ENCODE data around the gene IFIH1. TPM values are rescaled to one million over a fixed set of nuclear protein-coding genes. Genes with fewer than 3 reads are reported as not detected.

The IFIH1 gene
- total and polyA plus RNA-seq, 2 experiments from 2014 or later: 1.2 to 2.5 TPM

DNA sequence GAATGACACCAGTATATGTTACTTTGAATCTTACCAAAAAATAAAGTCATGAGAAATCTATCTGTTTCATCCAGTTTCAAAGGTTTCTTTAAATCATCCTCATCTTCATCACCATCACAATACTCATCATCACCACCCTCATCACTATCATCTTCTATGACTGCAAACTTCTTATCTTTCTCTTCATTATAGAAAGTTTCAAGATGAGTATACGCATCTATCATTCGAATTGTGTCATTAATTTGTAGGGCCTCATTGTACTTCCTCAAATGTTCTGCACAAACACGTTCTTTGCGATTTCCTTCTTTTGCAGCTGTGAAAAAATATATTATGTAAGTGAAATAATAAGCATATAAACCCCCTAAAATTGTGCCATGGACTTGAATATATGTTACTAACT, 41.1 kb downstream of the IFIH1 start (continued):
- TF ChIP-seq EZH2 (IDR thresholded peaks at IDR 0.05; ENCODE audit: low read depth, unreplicated experiment): no peak
- no peak for TF ChIP-seq ZNF114 (CRISPR knock-in tag; IDR thresholded peaks at IDR 0.05)
- no peak for TF ChIP-seq POLR2AphosphoS5 (IDR thresholded peaks at IDR 0.05; ENCODE audit: low read depth)
- TF ChIP-seq, protein P1, sequence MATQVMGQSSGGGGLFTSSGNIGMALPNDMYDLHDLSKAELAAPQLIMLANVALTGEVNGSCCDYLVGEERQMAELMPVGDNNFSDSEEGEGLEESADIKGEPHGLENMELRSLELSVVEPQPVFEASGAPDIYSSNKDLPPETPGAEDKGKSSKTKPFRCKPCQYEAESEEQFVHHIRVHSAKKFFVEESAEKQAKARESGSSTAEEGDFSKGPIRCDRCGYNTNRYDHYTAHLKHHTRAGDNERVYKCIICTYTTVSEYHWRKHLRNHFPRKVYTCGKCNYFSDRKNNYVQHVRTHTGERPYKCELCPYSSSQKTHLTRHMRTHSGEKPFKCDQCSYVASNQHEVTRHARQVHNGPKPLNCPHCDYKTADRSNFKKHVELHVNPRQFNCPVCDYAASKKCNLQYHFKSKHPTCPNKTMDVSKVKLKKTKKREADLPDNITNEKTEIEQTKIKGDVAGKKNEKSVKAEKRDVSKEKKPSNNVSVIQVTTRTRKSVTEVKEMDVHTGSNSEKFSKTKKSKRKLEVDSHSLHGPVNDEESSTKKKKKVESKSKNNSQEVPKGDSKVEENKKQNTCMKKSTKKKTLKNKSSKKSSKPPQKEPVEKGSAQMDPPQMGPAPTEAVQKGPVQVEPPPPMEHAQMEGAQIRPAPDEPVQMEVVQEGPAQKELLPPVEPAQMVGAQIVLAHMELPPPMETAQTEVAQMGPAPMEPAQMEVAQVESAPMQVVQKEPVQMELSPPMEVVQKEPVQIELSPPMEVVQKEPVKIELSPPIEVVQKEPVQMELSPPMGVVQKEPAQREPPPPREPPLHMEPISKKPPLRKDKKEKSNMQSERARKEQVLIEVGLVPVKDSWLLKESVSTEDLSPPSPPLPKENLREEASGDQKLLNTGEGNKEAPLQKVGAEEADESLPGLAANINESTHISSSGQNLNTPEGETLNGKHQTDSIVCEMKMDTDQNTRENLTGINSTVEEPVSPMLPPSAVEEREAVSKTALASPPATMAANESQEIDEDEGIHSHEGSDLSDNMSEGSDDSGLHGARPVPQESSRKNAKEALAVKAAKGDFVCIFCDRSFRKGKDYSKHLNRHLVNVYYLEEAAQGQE (IDR thresholded peaks at IDR 0.05; ENCODE audit: unreplicated experiment): no peak
- TF ChIP-seq NANOG (IDR thresholded peaks at IDR 0.05; ENCODE audit: borderline replicate concordance): no peak
- TF ChIP-seq EZH2phosphoT487 (IDR thresholded peaks at IDR 0.05; ENCODE audit: unreplicated experiment): no peak
- no peak for TF ChIP-seq CREB1 (CRISPR knock-in tag; IDR thresholded peaks at IDR 0.05; ENCODE audit: low read depth)

DNA sequence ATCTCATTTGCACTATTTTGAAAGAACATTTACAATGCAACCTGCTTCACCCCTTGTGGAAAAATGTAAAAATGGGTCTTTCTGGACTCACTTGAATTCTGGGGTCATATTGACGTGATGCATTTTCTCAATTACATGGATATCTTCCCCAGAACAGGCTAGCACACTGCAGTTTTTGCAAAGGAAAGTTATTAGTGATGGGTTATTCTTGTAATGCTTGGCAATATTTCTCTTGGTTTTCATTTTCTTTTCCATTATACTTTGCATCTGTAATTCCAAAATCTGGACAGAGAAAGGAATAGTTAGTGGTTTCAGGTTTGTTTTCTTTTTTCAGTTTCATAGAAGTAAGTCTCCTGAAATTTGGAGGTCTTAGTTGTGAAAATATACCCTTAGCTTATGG, 50.5 kb downstream of the IFIH1 start:
- H3K27me3 Mint-ChIP-seq (ENCODE audit: insufficient read depth, low read depth, poor library complexity): no peaks in the 10 kb centered on the region
- no peaks in the 10 kb centered on the region for H3K4me1 Mint-ChIP-seq
- no peak overlapping the region for H3K4me3 Mint-ChIP-seq
- H3K9me2 ChIP-seq (ENCODE audit: insufficient read depth): peaks cover 5% of the 10 kb centered on the region; the same call in 1 of the 2 replicates
- H3K27ac ChIP-seq (ENCODE audit: low read depth): no peak overlapping the region
- TF ChIP-seq JUNB (IDR thresholded peaks at IDR 0.05; ENCODE audit: unreplicated experiment) (no peak), CREB1 (CRISPR knock-in tag; IDR thresholded peaks at IDR 0.05; ENCODE audit: low read depth) (no peak), POLR2AphosphoS5 (IDR thresholded peaks at IDR 0.05; ENCODE audit: low read depth) (no peak), EZH2 (IDR thresholded peaks at IDR 0.05; ENCODE audit: low read depth, unreplicated experiment) (no peak), ZNF114 (CRISPR knock-in tag; IDR thresholded peaks at IDR 0.05) (no peak), EZH2phosphoT487 (IDR thresholded peaks at IDR 0.05; ENCODE audit: unreplicated experiment) (no peak), NANOG (IDR thresholded peaks at IDR 0.05; ENCODE audit: borderline replicate concordance) (no peak), ZNF331 (CRISPR knock-in tag; IDR thresholded peaks at IDR 0.05; ENCODE audit: low read depth) (no peak)
- TF ChIP-seq, protein P2, sequence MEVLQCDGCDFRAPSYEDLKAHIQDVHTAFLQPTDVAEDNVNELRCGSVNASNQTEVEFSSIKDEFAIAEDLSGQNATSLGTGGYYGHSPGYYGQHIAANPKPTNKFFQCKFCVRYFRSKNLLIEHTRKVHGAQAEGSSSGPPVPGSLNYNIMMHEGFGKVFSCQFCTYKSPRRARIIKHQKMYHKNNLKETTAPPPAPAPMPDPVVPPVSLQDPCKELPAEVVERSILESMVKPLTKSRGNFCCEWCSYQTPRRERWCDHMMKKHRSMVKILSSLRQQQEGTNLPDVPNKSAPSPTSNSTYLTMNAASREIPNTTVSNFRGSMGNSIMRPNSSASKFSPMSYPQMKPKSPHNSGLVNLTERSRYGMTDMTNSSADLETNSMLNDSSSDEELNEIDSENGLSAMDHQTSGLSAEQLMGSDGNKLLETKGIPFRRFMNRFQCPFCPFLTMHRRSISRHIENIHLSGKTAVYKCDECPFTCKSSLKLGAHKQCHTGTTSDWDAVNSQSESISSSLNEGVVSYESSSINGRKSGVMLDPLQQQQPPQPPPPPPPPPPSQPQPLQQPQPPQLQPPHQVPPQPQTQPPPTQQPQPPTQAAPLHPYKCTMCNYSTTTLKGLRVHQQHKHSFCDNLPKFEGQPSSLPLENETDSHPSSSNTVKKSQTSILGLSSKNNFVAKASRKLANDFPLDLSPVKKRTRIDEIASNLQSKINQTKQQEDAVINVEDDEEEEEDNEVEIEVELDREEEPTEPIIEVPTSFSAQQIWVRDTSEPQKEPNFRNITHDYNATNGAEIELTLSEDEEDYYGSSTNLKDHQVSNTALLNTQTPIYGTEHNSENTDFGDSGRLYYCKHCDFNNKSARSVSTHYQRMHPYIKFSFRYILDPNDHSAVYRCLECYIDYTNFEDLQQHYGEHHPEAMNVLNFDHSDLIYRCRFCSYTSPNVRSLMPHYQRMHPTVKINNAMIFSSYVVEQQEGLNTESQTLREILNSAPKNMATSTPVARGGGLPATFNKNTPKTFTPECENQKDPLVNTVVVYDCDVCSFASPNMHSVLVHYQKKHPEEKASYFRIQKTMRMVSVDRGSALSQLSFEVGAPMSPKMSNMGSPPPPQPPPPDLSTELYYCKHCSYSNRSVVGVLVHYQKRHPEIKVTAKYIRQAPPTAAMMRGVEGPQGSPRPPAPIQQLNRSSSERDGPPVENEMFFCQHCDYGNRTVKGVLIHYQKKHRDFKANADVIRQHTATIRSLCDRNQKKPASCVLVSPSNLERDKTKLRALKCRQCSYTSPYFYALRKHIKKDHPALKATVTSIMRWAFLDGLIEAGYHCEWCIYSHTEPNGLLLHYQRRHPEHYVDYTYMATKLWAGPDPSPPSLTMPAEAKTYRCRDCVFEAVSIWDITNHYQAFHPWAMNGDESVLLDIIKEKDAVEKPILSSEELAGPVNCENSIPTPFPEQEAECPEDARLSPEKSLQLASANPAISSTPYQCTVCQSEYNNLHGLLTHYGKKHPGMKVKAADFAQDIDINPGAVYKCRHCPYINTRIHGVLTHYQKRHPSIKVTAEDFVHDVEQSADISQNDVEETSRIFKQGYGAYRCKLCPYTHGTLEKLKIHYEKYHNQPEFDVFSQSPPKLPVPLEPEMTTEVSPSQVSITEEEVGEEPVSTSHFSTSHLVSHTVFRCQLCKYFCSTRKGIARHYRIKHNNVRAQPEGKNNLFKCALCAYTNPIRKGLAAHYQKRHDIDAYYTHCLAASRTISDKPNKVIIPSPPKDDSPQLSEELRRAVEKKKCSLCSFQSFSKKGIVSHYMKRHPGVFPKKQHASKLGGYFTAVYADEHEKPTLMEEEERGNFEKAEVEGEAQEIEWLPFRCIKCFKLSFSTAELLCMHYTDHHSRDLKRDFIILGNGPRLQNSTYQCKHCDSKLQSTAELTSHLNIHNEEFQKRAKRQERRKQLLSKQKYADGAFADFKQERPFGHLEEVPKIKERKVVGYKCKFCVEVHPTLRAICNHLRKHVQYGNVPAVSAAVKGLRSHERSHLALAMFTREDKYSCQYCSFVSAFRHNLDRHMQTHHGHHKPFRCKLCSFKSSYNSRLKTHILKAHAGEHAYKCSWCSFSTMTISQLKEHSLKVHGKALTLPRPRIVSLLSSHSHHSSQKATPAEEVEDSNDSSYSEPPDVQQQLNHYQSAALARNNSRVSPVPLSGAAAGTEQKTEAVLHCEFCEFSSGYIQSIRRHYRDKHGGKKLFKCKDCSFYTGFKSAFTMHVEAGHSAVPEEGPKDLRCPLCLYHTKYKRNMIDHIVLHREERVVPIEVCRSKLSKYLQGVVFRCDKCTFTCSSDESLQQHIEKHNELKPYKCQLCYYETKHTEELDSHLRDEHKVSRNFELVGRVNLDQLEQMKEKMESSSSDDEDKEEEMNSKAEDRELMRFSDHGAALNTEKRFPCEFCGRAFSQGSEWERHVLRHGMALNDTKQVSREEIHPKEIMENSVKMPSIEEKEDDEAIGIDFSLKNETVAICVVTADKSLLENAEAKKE (CRISPR knock-in tag; IDR thresholded peaks at IDR 0.05): no peak
- no peaks in the 10 kb centered on the region for H3K27me3 ChIP-seq (ENCODE audit: insufficient read depth)
- no peak for ATAC-seq
- no peaks in the 10 kb centered on the region for H3K9me3 Mint-ChIP-seq
- no peak overlapping the region for H3K27ac Mint-ChIP-seq
- no peaks in the 10 kb centered on the region for H4K20me1 ChIP-seq (replicated peaks; ENCODE audit: insufficient read depth)
- no peaks in the 10 kb centered on the region for H3K36me3 Mint-ChIP-seq (ENCODE audit: low read depth)
- no peaks in the 10 kb centered on the region for H3F3A ChIP-seq (replicated peaks; ENCODE audit: low read depth)
- H3K4me2 ChIP-seq: no peak overlapping the region
- H3K36me3 ChIP-seq (ENCODE audit: insufficient read depth): no peaks in the 10 kb centered on the region
- H2AFZ ChIP-seq: no peak overlapping the region
- no peak for DNase-seq (ENCODE audit: low spot score)
- no peak overlapping the region for H3K4me3 ChIP-seq
- no peaks in the 10 kb centered on the region for H3K79me2 ChIP-seq (replicated peaks; ENCODE audit: insufficient read depth)
- H3K4me1 ChIP-seq (ENCODE audit: insufficient read depth): no peaks in the 10 kb centered on the region

Measured in GM23338 (cell line).